DMS 273 (cell line): ENCODE data around the gene GSTA2.
A peak's percentile ranks its signal among the peaks of the same experiment; 100 is the strongest.
"Not testable (repeated sequence)": the region's sequence is repeated elsewhere in the genome, so short reads cannot be mapped to it uniquely, and the experiment has no call there.

Experiments used
- DNase-seq: peaks from one replicate; lab custom pipeline; 2025; ENCODE audit not compliant: unreplicated experiment; lab: John Stamatoyannopoulos, UW

Gene GSTA2

GRCh38 chr6:52763322-52763916 is at the start of gene GSTA2:
GSTA2 (minus strand) TSS chr6:52763475; CDS start chr6:52757947, 5,528 bp downstream.
- DNase-seq, result not testable (repeated sequence)

- DNase-seq, result not testable (repeated sequence)
These were observed 46.5 kb upstream of the GSTA2 start for GRCh38 chr6:52809777-52810176.

- DNase-seq, result no peak
These were observed 45.4 kb upstream of the GSTA2 start for GRCh38 chr6:52808660-52809059.

GRCh38 chr6:52803668-52804255 is 40.5 kb upstream of the GSTA2 start, which contains the start of gene GSTA1:
GSTA1 (minus strand) TSS chr6:52803816; CDS start chr6:52799267, 4,549 bp downstream.
- not testable (repeated sequence) for DNase-seq

- no peak for DNase-seq
These were observed 39.5 kb upstream of the GSTA2 start for GRCh38 chr6:52802806-52803205.

- DNase-seq, result no peak
These were observed 38.0 kb upstream of the GSTA2 start for GRCh38 chr6:52801188-52801841.

GRCh38 chr6:52799272-52799671 is 36.0 kb upstream of the GSTA2 start:
- not testable (repeated sequence) for DNase-seq

GRCh38 chr6:52794366-52794765 is 31.1 kb upstream of the GSTA2 start:
- DNase-seq, result not testable (repeated sequence)

- DNase-seq, result no peak
These were observed 27.6 kb upstream of the GSTA2 start for GRCh38 chr6:52790861-52791260.

GRCh38 chr6:52789658-52790057 is 26.4 kb upstream of the GSTA2 start:
- not testable (repeated sequence) for DNase-seq

- DNase-seq, result no peak
These were observed 25.2 kb upstream of the GSTA2 start for GRCh38 chr6:52788478-52788877.

- no peak for DNase-seq
These were observed 24.6 kb upstream of the GSTA2 start for GRCh38 chr6:52787917-52788316.

- DNase-seq, result no peak
These were observed 23.1 kb upstream of the GSTA2 start for GRCh38 chr6:52786249-52786956.

GRCh38 chr6:52782696-52783274 is 19.5 kb upstream of the GSTA2 start:
- DNase-seq, result peak; percentile 3

GRCh38 chr6:52782209-52782608 is 18.9 kb upstream of the GSTA2 start:
- not testable (repeated sequence) for DNase-seq

GRCh38 chr6:52779237-52779636 is 16.0 kb upstream of the GSTA2 start:
- no peak for DNase-seq

- not testable (repeated sequence) for DNase-seq
These were observed 13.6 kb upstream of the GSTA2 start for GRCh38 chr6:52776711-52777351.

- DNase-seq, result not testable (repeated sequence)
These were observed 6.1 kb upstream of the GSTA2 start for GRCh38 chr6:52769399-52769798.

GRCh38 chr6:52767658-52768057 is 4.4 kb upstream of the GSTA2 start:
- not testable (repeated sequence) for DNase-seq

GRCh38 chr6:52761673-52762491 is 1.4 kb downstream of the GSTA2 start:
- not testable (repeated sequence) for DNase-seq
